GM12878 (cell line): Measurements from ENCODE around the gene RICTOR.

Experiments
- CREB1 ChIP-seq: IDR thresholded peaks from 2 replicates; pipeline ENCODE4 v1.6.1; 2012; ENCODE audit warnings: low read depth, mild to moderate bottlenecking, inconsistent platforms
- CTCF ChIP-seq, 3 experiments: IDR thresholded peaks in 2 of 3; conservative IDR thresholded peaks in 1 of 3; 2 replicates each; pipeline ENCODE4 v1.5.1; 2011; ENCODE audit warnings: low read depth in 3 of 3, low read length in 3 of 3, mild to moderate bottlenecking in 3 of 3, control low read depth in 2 of 3, moderate library complexity in 2 of 3, inconsistent platforms in 1 of 3, mixed read lengths in 1 of 3; ENCODE audit not compliant: control insufficient read depth in 2 of 3, insufficient read depth in 1 of 3; ENCODE audit errors: extremely low read depth in 1 of 3
- ETV6 ChIP-seq, 2 experiments: fragments of 450-650 bp in 1 of 2; IDR thresholded peaks in 1 of 2; conservative IDR thresholded peaks in 1 of 2; 2 replicates each; pipeline ENCODE4 v1.6.1; 2014; ENCODE audit warnings: antibody characterized with exemption in 1 of 2, borderline replicate concordance in 1 of 2, low read depth in 1 of 2, mild to moderate bottlenecking in 1 of 2, moderate library complexity in 1 of 2
- EZH2 ChIP-seq: IDR thresholded peaks from 2 replicates; pipeline ENCODE4 v1.6.1; 2012; ENCODE audit warnings: low read depth, mild to moderate bottlenecking, control low read depth, inconsistent platforms, low read length, borderline replicate concordance; ENCODE audit not compliant: control insufficient read depth
- GABPA ChIP-seq: IDR thresholded peaks from 2 replicates; pipeline ENCODE4 v1.6.1; 2014; ENCODE audit warnings: antibody characterized with exemption, low read depth, mild to moderate bottlenecking, inconsistent platforms
- HDGF ChIP-seq: fragments of 450-650 bp; IDR thresholded peaks from 2 replicates; pipeline ENCODE4 v1.6.1; 2016; ENCODE audit warnings: antibody characterized with exemption
- POLR2A ChIP-seq: IDR thresholded peaks from 2 replicates; pipeline ENCODE4 v1.6.1; 2011; ENCODE audit warnings: low read depth, mild to moderate bottlenecking, low read length
- POLR2AphosphoS5 ChIP-seq: IDR thresholded peaks from 2 replicates; pipeline ENCODE4 v1.6.1; 2011; ENCODE audit warnings: mild to moderate bottlenecking, low read length, inconsistent platforms
- PRDM15 ChIP-seq: fragments of 450-650 bp; formaldehyde crosslinking; IDR thresholded peaks from 2 replicates; pipeline ENCODE4 v1.4.0; 2020; ENCODE audit warnings: mild to moderate bottlenecking, moderate library complexity
- RAD21 ChIP-seq: IDR thresholded peaks from 2 replicates; pipeline ENCODE4 v1.6.1; 2011; ENCODE audit warnings: mild to moderate bottlenecking, low read depth, low read length, moderate library complexity; ENCODE audit not compliant: insufficient read depth
- RFX5 ChIP-seq: IDR thresholded peaks from 2 replicates; pipeline ENCODE4 v1.6.1; 2011; ENCODE audit warnings: low read depth, low read length, improper control_type of control experiment
- TCF12 ChIP-seq: IDR thresholded peaks from 2 replicates; pipeline ENCODE4 v1.6.1; 2011; ENCODE audit warnings: low read depth, mild to moderate bottlenecking, low read length
- TCF3 ChIP-seq: IDR thresholded peaks from 2 replicates; pipeline ENCODE4 v1.6.1; 2012; ENCODE audit warnings: low read depth, mild to moderate bottlenecking, low read length, borderline replicate concordance; ENCODE audit not compliant: insufficient read depth
- ZNF217 ChIP-seq: fragments of 450-650 bp; IDR thresholded peaks from 2 replicates; pipeline ENCODE4 v1.6.1; 2017; ENCODE audit warnings: antibody characterized with exemption, mild to moderate bottlenecking

DNA sequence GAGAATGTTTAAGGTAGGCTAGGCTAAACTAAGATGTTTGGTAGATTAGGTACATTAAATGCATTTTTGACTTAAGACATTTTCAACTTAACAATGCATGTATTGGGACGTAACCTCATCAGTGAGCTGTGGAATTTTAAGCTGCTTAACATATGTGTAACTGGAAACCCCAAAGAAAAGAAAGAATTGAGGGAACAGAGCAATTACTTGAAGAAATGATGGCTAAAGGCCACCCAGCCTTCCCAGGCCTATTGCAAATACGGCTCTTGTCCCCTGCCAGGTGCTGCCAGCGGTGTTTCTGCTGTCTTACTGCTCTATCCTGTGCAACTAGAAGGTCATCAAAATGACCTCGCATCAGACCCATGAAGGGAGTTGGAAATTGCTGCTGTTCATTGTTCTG is 52.0 kb downstream of the RICTOR start:
- TF ChIP-seq TCF3 (no peak), CREB1 (no peak), CTCF (IDR thresholded peaks at IDR 0.05 in 2 of 3, conservative IDR thresholded peaks at IDR 0.05 in 1 of 3; ENCODE audit: control insufficient read depth in 2 of 3, extremely low read depth in 1 of 3, insufficient read depth in 1 of 3, low read depth in 3 of 3, low read length in 3 of 3) (no peak), POLR2AphosphoS5 (no peak), GABPA (no peak), RAD21 (no peak), ZNF217 (no peak), HDGF (no peak), ETV6 (conservative IDR thresholded peaks at IDR 0.05 in 1 of 2, IDR thresholded peaks at IDR 0.05 in 1 of 2; ENCODE audit: borderline replicate concordance in 1 of 2, low read depth in 1 of 2) (no peak), RFX5 (no peak), TCF12 (no peak), POLR2A (no peak), PRDM15 (no peak), EZH2 (no peak)
